Measurements from ENCODE around the gene RBL2. TPM values are rescaled to one million over a fixed set of nuclear protein-coding genes. Genes with fewer than 3 reads are reported as not detected.

RBL2 gene
- total and polyA plus RNA-seq, 2 of the 8 experiments (the other 6 are each of a cell fraction or from before 2014, with no cell fraction given), result 13.9 to 22.1 TPM

DNA sequence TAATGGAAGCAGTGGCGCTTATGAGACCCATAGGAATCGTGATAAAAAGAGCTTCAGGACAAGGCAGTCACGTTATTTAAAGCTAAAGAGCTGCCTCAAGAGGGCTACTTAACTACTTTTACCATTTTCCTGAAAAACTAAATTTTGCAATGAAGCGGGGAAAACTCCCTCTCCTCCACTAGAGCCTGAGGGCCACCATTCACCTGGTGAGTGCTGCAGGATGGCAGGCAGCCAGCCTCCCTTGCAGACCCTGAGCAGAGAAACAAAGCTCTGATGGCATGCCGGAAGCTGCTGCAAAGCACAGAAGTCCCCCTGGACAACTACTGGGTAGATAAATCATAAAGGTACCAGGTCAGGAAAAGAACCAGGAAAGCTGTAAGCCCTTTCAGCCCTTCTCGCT lies 60.4 kb downstream of the RBL2 start:
- H2AK5ac ChIP-seq (ENCODE audit: low read depth, low read length), result no peak overlapping the region
- H3K56ac ChIP-seq (replicated peaks; ENCODE audit: insufficient read length, low read depth, low read length), result no peak overlapping the region
- CTCF ChIA-PET (ENCODE audit: partially characterized antibody), result interaction anchor here (0.9 to 1.9 kb wide), 7 partner anchors 9 to 287 kb away, joined by 3 to 10 read pairs (median 3); partner anchors contain the start of gene AKTIP
- no peaks in the 10 kb centered on the region for H3K9me3 ChIP-seq (ENCODE audit: insufficient read depth in 2 of 2, low read depth in 1 of 2, low read length in 1 of 2)
- FAIRE-seq (no peak), DNase-seq (ENCODE audit: low read depth in 1 of 2, low spot score in 2 of 2) (no peak)
- H4K5ac ChIP-seq (ENCODE audit: insufficient read length, low read depth, low read length), result no peak overlapping the region
- H2BK12ac ChIP-seq (ENCODE audit: low read depth, low read length), result no peak overlapping the region
- H3K4me2 ChIP-seq (ENCODE audit: insufficient read depth in 1 of 2, low read depth in 2 of 2, low read length in 2 of 2), result no peak overlapping the region
- no peak overlapping the region for H3K23ac ChIP-seq (ENCODE audit: insufficient read length)
- no peaks in the 10 kb centered on the region for H3K23me2 ChIP-seq (ENCODE audit: low read depth, low read length)
- H3K9ac ChIP-seq (replicated peaks in 1 of 4; ENCODE audit: extremely low read depth in 1 of 4, low read depth in 3 of 4, low read length in 3 of 4), result no peak overlapping the region
- no peak overlapping the region for H3K4ac ChIP-seq (replicated peaks; ENCODE audit: insufficient read length, low read depth, low read length)
- no peak overlapping the region for H2BK15ac ChIP-seq (ENCODE audit: low read length)
- no peak overlapping the region for H3K18ac ChIP-seq (ENCODE audit: extremely low read depth, low read length)
- peaks cover 6 to 75% (median 34%) of the 10 kb centered on the region in 4 experiments; a peak in 7 of 8 replicates for H3K36me3 ChIP-seq (ENCODE audit: control insufficient read depth in 2 of 4, insufficient read depth in 4 of 4, low read length in 3 of 4)
- H2BK5ac ChIP-seq (ENCODE audit: low read depth, low read length), result no peak overlapping the region
- H3K14ac ChIP-seq (ENCODE audit: insufficient read length), result no peak overlapping the region
- no peak overlapping the region for H3K27ac ChIP-seq (ENCODE audit: low read depth, low read length)
- H2BK120ac ChIP-seq (replicated peaks; ENCODE audit: low read depth, low read length), result no peak overlapping the region
- no peak overlapping the region for H2AFZ ChIP-seq (ENCODE audit: low read length)
- H2BK20ac ChIP-seq (ENCODE audit: low read length), result no peak overlapping the region
- H3K4me3 ChIP-seq (ENCODE audit: extremely low read depth in 1 of 4, insufficient read depth in 2 of 4, low read depth in 3 of 4, low read length in 4 of 4), result no peak overlapping the region
- POLR2A ChIA-PET (ENCODE audit: partially characterized antibody), result no interaction called here
- no peaks in the 10 kb centered on the region for H3K79me2 ChIP-seq (ENCODE audit: control insufficient read depth in 1 of 2, insufficient read depth in 2 of 2, low read length in 2 of 2)
- H3K4me1 ChIP-seq (replicated peaks in 1 of 4; ENCODE audit: control insufficient read depth in 3 of 4, insufficient read depth in 4 of 4, low read length in 3 of 4), result no peaks in the 10 kb centered on the region
- H3K27me3 ChIP-seq (replicated peaks in 1 of 4; ENCODE audit: control insufficient read depth in 3 of 4, extremely low read depth in 1 of 4, insufficient read depth in 3 of 4, low read length in 3 of 4), result no peaks in the 10 kb centered on the region
- H3K79me1 ChIP-seq (ENCODE audit: low read depth, low read length), result no peaks in the 10 kb centered on the region
- WGBS, 2 experiments (ENCODE audit: extremely low coverage in 1 of 2, insufficient coverage in 1 of 2, insufficient read length in 1 of 2, insufficient replicate concordance in 2 of 2, low coverage in 1 of 2, low lambda C conversion rate in 2 of 2, missing lambda C conversion rate in 1 of 2), result 87% methylated on average over 6 of the region's 6 CpGs; no CpG with 5 or more reads in 1 of the 2 experiments
- H4K91ac ChIP-seq (replicated peaks; ENCODE audit: insufficient read length, low read length), result no peak overlapping the region
- peaks cover 2 to 4% of the 10 kb centered on the region in 2 experiments for H4K20me1 ChIP-seq (replicated peaks in 1 of 2; ENCODE audit: control insufficient read depth in 1 of 2, insufficient read depth in 2 of 2, low read length in 2 of 2)
- no peak overlapping the region for H4K8ac ChIP-seq (ENCODE audit: extremely low read depth, insufficient read depth, low read length)
- TF ChIP-seq HDAC6 (IDR thresholded peaks at IDR 0.05; ENCODE audit: low read depth, low read length) (no peak), CBX5 (IDR thresholded peaks at IDR 0.05; ENCODE audit: low read depth, low read length) (no peak), CREB1 (IDR thresholded peaks at IDR 0.05) (no peak), SIN3A (conservative IDR thresholded peaks at IDR 0.05 in 1 of 2, IDR thresholded peaks at IDR 0.05 in 1 of 2; ENCODE audit: low read depth in 1 of 2, low read length in 2 of 2) (no peak), SIRT6 (IDR thresholded peaks at IDR 0.05; ENCODE audit: low read length) (no peak), FOSL1 (IDR thresholded peaks at IDR 0.05; ENCODE audit: insufficient read depth, low read depth, low read length) (no peak), POU5F1 (IDR thresholded peaks at IDR 0.05; ENCODE audit: low read depth, low read length) (no peak), BACH1 (IDR thresholded peaks at IDR 0.05; ENCODE audit: low read length) (no peak), RXRA (IDR thresholded peaks at IDR 0.05; ENCODE audit: insufficient read depth, low read depth, low read length) (no peak), EZH2 (IDR thresholded peaks at IDR 0.05; ENCODE audit: low read depth, low read length, severe bottlenecking) (no peak), TEAD4 (IDR thresholded peaks at IDR 0.05; ENCODE audit: low read depth, low read length) (no peak), KDM4A (IDR thresholded peaks at IDR 0.05; ENCODE audit: low read depth, low read length, severe bottlenecking) (no peak), BCL11A (IDR thresholded peaks at IDR 0.05; ENCODE audit: low read depth in 2 of 2, low read length in 2 of 2) (no peak), SP4 (IDR thresholded peaks at IDR 0.05; ENCODE audit: low read length) (no peak), SIX5 (IDR thresholded peaks at IDR 0.05; ENCODE audit: low read depth, low read length) (no peak)
- TF ChIP-seq, protein P1, sequence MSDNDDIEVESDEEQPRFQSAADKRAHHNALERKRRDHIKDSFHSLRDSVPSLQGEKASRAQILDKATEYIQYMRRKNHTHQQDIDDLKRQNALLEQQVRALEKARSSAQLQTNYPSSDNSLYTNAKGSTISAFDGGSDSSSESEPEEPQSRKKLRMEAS (IDR thresholded peaks at IDR 0.05), result no peak
